H1 (cell line): Measurements from ENCODE around the gene RINT1. TPM values are rescaled to one million over a fixed set of nuclear protein-coding genes. Genes with fewer than 3 reads are reported as not detected.

ENCODE experiments used
- CTCF ChIA-PET: fragments of 300-600 bp; sonication (Branson Sonifier 250); formaldehyde crosslinking; loops from one replicate; lab custom pipeline; 2021; ENCODE audit not compliant: partially characterized antibody; lab: Charles Lee
- POLR2A ChIA-PET: fragments of 300-600 bp; sonication (Branson Sonifier 250); formaldehyde crosslinking; loops from one replicate; lab custom pipeline; 2021; ENCODE audit warnings: inconsistent platforms; ENCODE audit not compliant: partially characterized antibody; lab: Charles Lee
- DNase-seq, 2 experiments: peaks; one replicate each; pipeline versions ENCODE4 v3.0.0 to v3.0.0-alpha.2; 2010 to 2022; ENCODE audit warnings: low spot score in 2 of 2, low read depth in 1 of 2, mixed read lengths in 1 of 2
- FAIRE-seq: peaks from 2 replicates; lab custom pipeline; 2011; peaks lifted over from hg19 to GRCh38; lab: Jason Lieb, UNC
- H2AFZ ChIP-seq: 2 replicates; pipeline ENCODE4 v1.8.1; 2012; ENCODE audit warnings: low read length, inconsistent platforms
- H2AK5ac ChIP-seq: 2 replicates; pipeline ENCODE4 v1.6.1; 2013; ENCODE audit warnings: low read depth, low read length
- H2BK120ac ChIP-seq: replicated peaks from 2 replicates; pipeline ENCODE3; 2013; ENCODE audit warnings: low read depth, low read length, inconsistent platforms
- H2BK12ac ChIP-seq: 2 replicates; pipeline ENCODE4 v1.6.1; 2013; ENCODE audit warnings: low read depth, low read length
- H2BK15ac ChIP-seq: 2 replicates; pipeline ENCODE4 v1.6.1; 2013; ENCODE audit warnings: low read length
- H2BK20ac ChIP-seq: 2 replicates; pipeline ENCODE4 v1.6.1; 2013; ENCODE audit warnings: low read length
- H2BK5ac ChIP-seq: 2 replicates; pipeline ENCODE4 v1.6.1; 2013; ENCODE audit warnings: low read depth, low read length
- H3K14ac ChIP-seq: 2 replicates; pipeline ENCODE4 v1.6.1; 2013; ENCODE audit warnings: inconsistent platforms; ENCODE audit not compliant: insufficient read length
- H3K18ac ChIP-seq: 2 replicates; pipeline ENCODE4 v1.6.1; 2013; ENCODE audit warnings: low read length; ENCODE audit errors: extremely low read depth
- H3K23ac ChIP-seq: 2 replicates; pipeline ENCODE4 v1.6.1; 2013; ENCODE audit warnings: inconsistent platforms; ENCODE audit not compliant: insufficient read length
- H3K23me2 ChIP-seq: 2 replicates; pipeline ENCODE4 v1.6.1; 2013; ENCODE audit warnings: low read depth, low read length
- H3K27ac ChIP-seq: 2 replicates; pipeline ENCODE4 v1.6.1; 2011; ENCODE audit warnings: low read depth, low read length, inconsistent platforms
- H3K27me3 ChIP-seq, 4 experiments: replicated peaks in 1 of 4; 1 replicate in 1 of 4; 2 replicates in 3 of 4; pipeline versions ENCODE4 v1.6.1 to v1.8.1; 2011 to 2013; ENCODE audit warnings: low read length in 3 of 4, mild to moderate bottlenecking in 3 of 4, inconsistent platforms in 2 of 4, mixed read lengths in 2 of 4, moderate library complexity in 1 of 4; ENCODE audit not compliant: control insufficient read depth in 3 of 4, insufficient read depth in 3 of 4; ENCODE audit errors: extremely low read depth in 1 of 4
- H3K36me3 ChIP-seq, 4 experiments: 2 replicates each; pipeline versions ENCODE4 v1.6.1 to v1.8.1; 2011 to 2013; ENCODE audit warnings: mild to moderate bottlenecking in 4 of 4, low read length in 3 of 4, moderate library complexity in 2 of 4, control low read depth in 1 of 4, inconsistent platforms in 1 of 4; ENCODE audit not compliant: insufficient read depth in 4 of 4, control insufficient read depth in 2 of 4
- H3K4ac ChIP-seq: replicated peaks from 2 replicates; pipeline ENCODE3; 2013; ENCODE audit warnings: low read length, low read depth, mixed read lengths, inconsistent platforms; ENCODE audit not compliant: insufficient read length
- H3K4me1 ChIP-seq, 4 experiments: replicated peaks in 1 of 4; 1 replicate in 1 of 4; 2 replicates in 3 of 4; pipeline versions ENCODE4 v1.6.1 to v1.8.1; 2011 to 2013; ENCODE audit warnings: low read length in 3 of 4, inconsistent platforms in 2 of 4, mixed read lengths in 1 of 4; ENCODE audit not compliant: insufficient read depth in 4 of 4, control insufficient read depth in 3 of 4
- H3K4me2 ChIP-seq, 2 experiments: 2 replicates each; pipeline versions ENCODE4 v1.6.1 to v1.8.1; 2011 to 2013; ENCODE audit warnings: low read depth in 2 of 2, low read length in 2 of 2, control low read depth in 1 of 2, inconsistent platforms in 1 of 2, mild to moderate bottlenecking in 1 of 2; ENCODE audit not compliant: insufficient read depth in 1 of 2
- H3K4me3 ChIP-seq, 4 experiments: fragments of 200-600, 300-600 bp in 1 of 4; sonication (generic), shearing (Covaris generic), sonication (Bioruptor Twin) in 1 of 4; 2 replicates each; pipeline versions ENCODE4 v1.5.1 to v1.8.1; 2011 to 2016; ENCODE audit warnings: low read length in 4 of 4, low read depth in 3 of 4, control low read depth in 2 of 4, inconsistent platforms in 2 of 4, mild to moderate bottlenecking in 2 of 4, mixed read lengths in 1 of 4, moderate library complexity in 1 of 4; ENCODE audit not compliant: insufficient read depth in 2 of 4; ENCODE audit errors: extremely low read depth in 1 of 4
- H3K56ac ChIP-seq: replicated peaks from 2 replicates; pipeline ENCODE3; 2013; ENCODE audit warnings: low read depth, mild to moderate bottlenecking, mixed read lengths, low read length, inconsistent platforms; ENCODE audit not compliant: insufficient read length
- H3K79me1 ChIP-seq: 2 replicates; pipeline ENCODE4 v1.6.1; 2013; ENCODE audit warnings: low read depth, low read length, control low read depth
- H3K79me2 ChIP-seq, 2 experiments: 2 replicates each; pipeline versions ENCODE4 v1.6.1 to v1.8.1; 2012 to 2013; ENCODE audit warnings: low read length in 2 of 2, mild to moderate bottlenecking in 2 of 2, inconsistent platforms in 1 of 2; ENCODE audit not compliant: insufficient read depth in 2 of 2, control insufficient read depth in 1 of 2
- H3K9ac ChIP-seq, 4 experiments: replicated peaks in 1 of 4; 1 replicate in 1 of 4; 2 replicates in 3 of 4; pipeline versions ENCODE4 v1.6.1 to v1.8.1; 2011 to 2013; ENCODE audit warnings: low read depth in 3 of 4, low read length in 3 of 4, control low read depth in 2 of 4, mild to moderate bottlenecking in 2 of 4, moderate library complexity in 2 of 4, inconsistent platforms in 1 of 4; ENCODE audit errors: extremely low read depth in 1 of 4
- H3K9me3 ChIP-seq, 2 experiments: 2 replicates each; pipeline versions ENCODE4 v1.6.1 to v1.8.1; 2012 to 2013; ENCODE audit warnings: mild to moderate bottlenecking in 2 of 2, moderate library complexity in 2 of 2, control low read depth in 1 of 2, inconsistent platforms in 1 of 2, low read depth in 1 of 2, low read length in 1 of 2, mixed read lengths in 1 of 2; ENCODE audit not compliant: insufficient read depth in 2 of 2
- H4K20me1 ChIP-seq, 2 experiments: replicated peaks in 1 of 2; 2 replicates each; pipeline versions ENCODE3 to v1.8.1; 2011 to 2013; ENCODE audit warnings: inconsistent platforms in 2 of 2, low read length in 2 of 2, mild to moderate bottlenecking in 1 of 2; ENCODE audit not compliant: insufficient read depth in 2 of 2, control insufficient read depth in 1 of 2
- H4K5ac ChIP-seq: 2 replicates; pipeline ENCODE4 v1.6.1; 2013; ENCODE audit warnings: low read length, low read depth, mixed read lengths, inconsistent platforms; ENCODE audit not compliant: insufficient read length
- H4K8ac ChIP-seq: 2 replicates; pipeline ENCODE4 v1.8.0; 2013; ENCODE audit warnings: mild to moderate bottlenecking, moderate library complexity, low read length, inconsistent platforms; ENCODE audit not compliant: insufficient read depth; ENCODE audit errors: extremely low read depth
- H4K91ac ChIP-seq: replicated peaks from 2 replicates; pipeline ENCODE3; 2013; ENCODE audit warnings: low read length, mixed read lengths, inconsistent platforms; ENCODE audit not compliant: insufficient read length
- ASH2L ChIP-seq: fragments of 200-600, 300-600 bp; sonication (generic); IDR thresholded peaks from one replicate; pipeline ENCODE4 v1.7.1; 2017; ENCODE audit warnings: low read length
- CBX8 ChIP-seq: fragments of 300-800, 300-1000 bp; sonication (generic); IDR thresholded peaks from 2 replicates; pipeline ENCODE4 v1.7.1; 2016; ENCODE audit warnings: low read depth, low read length, borderline replicate concordance
- GTF2F1 ChIP-seq: IDR thresholded peaks from 2 replicates; pipeline ENCODE4 v1.6.1; 2012; ENCODE audit warnings: low read depth, low read length, improper control_type of control experiment, borderline replicate concordance
- KDM1A ChIP-seq: fragments of 200-600, 300-600 bp; sonication (generic); IDR thresholded peaks from 2 replicates; pipeline ENCODE4 v1.7.1; 2016; ENCODE audit warnings: mild to moderate bottlenecking, low read length, borderline replicate concordance
- MAFK ChIP-seq: IDR thresholded peaks from 2 replicates; pipeline ENCODE4 v1.6.1; 2012; ENCODE audit warnings: low read depth, mild to moderate bottlenecking, improper control_type of control experiment, low read length
- NANOG ChIP-seq: IDR thresholded peaks from 2 replicates; pipeline ENCODE4 v1.6.1; 2011; ENCODE audit warnings: low read length, low read depth, mild to moderate bottlenecking, inconsistent platforms; ENCODE audit not compliant: insufficient read depth, poor library complexity, severe bottlenecking
- NRF1 ChIP-seq: IDR thresholded peaks from 2 replicates; pipeline ENCODE4 v1.6.1; 2011; ENCODE audit warnings: mild to moderate bottlenecking, low read depth, low read length, improper control_type of control experiment
- RFX5 ChIP-seq: IDR thresholded peaks from 2 replicates; pipeline ENCODE4 v1.6.1; 2011; ENCODE audit warnings: low read depth, low read length, improper control_type of control experiment, borderline replicate concordance
- SIX5 ChIP-seq: IDR thresholded peaks from 2 replicates; pipeline ENCODE4 v1.6.1; 2011; ENCODE audit warnings: mild to moderate bottlenecking, low read depth, low read length
- SP1 ChIP-seq: IDR thresholded peaks from 2 replicates; pipeline ENCODE4 v1.6.1; 2011; ENCODE audit warnings: low read depth, low read length
- ZNF274 ChIP-seq: IDR thresholded peaks from 2 replicates; pipeline ENCODE4 v1.7.0; 2012; ENCODE audit warnings: low read length, borderline replicate concordance; ENCODE audit errors: extremely low read depth
- WGBS, 2 experiments: shearing (Covaris generic) in 1 of 2; methylation state at CpG; one replicate each; pipeline versions ENCODE4 v1.1.6 to v1.1.7; 2013 to 2015; ENCODE audit warnings: low lambda C conversion rate in 2 of 2, mixed read lengths in 2 of 2, inconsistent platforms in 1 of 2, low coverage in 1 of 2, missing lambda C conversion rate in 1 of 2; ENCODE audit not compliant: insufficient replicate concordance in 2 of 2, insufficient coverage in 1 of 2, insufficient read length in 1 of 2; ENCODE audit errors: extremely low coverage in 1 of 2, missing lambda C conversion rate in 1 of 2; 5-methylcytosine and 5-hydroxymethylcytosine counted together
- polyA plus RNA-seq, 7 experiments: library from polyadenylated mRNA; depleted of rRNA in 3 of 7; stranded (reverse) in 5 of 7; unstranded in 2 of 7; fragments of >200 nt in 5 of 7; fragments of 200-250 nt in 2 of 7; gene quantifications; 1 replicate in 5 of 7; 2 replicates in 1 of 7; 4 replicates in 1 of 7; pipeline versions ENCODE4 v1.2.1 to v1.2.3, GENCODE V29; 2011 to 2013; ENCODE audit warnings: missing spikeins in 2 of 7, mixed read lengths in 2 of 7
- total RNA-seq: library from RNA; stranded (reverse); fragmentation: NEBNext Ultra II Directional; extraction: Animal tissue kit (Norgen Biotek cat#: 25700); gene quantifications from 2 replicates; pipeline ENCODE4 v1.2.1, GENCODE V29; 2021

Gene RINT1
- total and polyA plus RNA-seq, 2 of the 8 experiments (the other 6 are each of a cell fraction or from before 2014, with no cell fraction given) = 7.8 to 21.8 TPM

DNA sequence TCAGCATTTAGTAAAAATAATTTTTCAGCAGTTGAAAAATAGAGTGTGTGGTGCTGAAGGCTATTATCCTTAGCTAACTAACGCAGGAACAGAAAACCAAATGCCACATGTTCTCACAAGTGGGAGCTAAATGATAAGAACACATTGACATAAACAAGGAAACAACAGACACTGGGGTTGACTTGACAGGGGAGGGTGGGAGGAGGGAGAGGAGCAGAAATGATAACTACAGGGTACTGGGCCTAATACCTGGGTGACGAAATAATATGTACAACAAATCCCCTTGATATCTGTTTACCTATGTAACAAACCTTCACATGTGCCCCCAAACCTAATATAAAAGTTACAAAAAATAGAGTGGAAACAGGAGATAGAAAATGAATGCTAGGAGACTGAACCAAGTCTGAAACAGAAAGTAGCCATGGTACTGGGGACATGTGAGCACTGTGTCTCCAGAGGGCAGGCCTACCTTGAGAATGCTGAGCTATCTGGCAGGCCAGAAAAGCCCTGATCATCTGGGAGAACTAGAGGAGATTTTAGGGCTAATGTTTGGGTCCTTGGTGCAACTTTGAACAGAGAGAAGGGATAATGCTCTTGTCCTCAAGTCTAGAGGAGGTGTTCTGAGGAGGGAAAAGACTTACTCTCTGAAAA lies 54.0 kb downstream of the RINT1 start:
- Histone ChIP-seq H2AK5ac (no peak overlapping the region), H3K9ac (no peak overlapping the region)
- no peak for TF ChIP-seq SP1
- TF ChIP-seq SIX5 = no peak
- TF ChIP-seq RFX5 = no peak
- TF ChIP-seq GTF2F1 = no peak
- TF ChIP-seq CBX8 = no peak
- TF ChIP-seq KDM1A = no peak
- TF ChIP-seq MAFK = no peak
- TF ChIP-seq NANOG = no peak
- no peak for TF ChIP-seq ASH2L
- no peak for TF ChIP-seq ZNF274
- TF ChIP-seq NRF1 = no peak
- TF ChIP-seq, all 59 proteins: peak for 0
- Histone ChIP-seq H3K56ac (no peak overlapping the region), H4K8ac (no peak overlapping the region), H3K4me1 (peaks cover 0 to 2% (median 1%) of the 10 kb centered on the region in 4 experiments; a peak in 3 of 7 replicates), H3K23ac (no peak overlapping the region), H2BK12ac (no peak overlapping the region), H3K23me2 (peaks cover 3% of the 10 kb centered on the region; the same call in 1 of the 2 replicates), H3K14ac (no peak overlapping the region), H2AFZ (no peak overlapping the region), H3K27me3 (no peaks in the 10 kb centered on the region), H2BK20ac (no peak overlapping the region), H3K4me2 (no peak overlapping the region), H3K36me3 (no peaks in the 10 kb centered on the region), H4K5ac (no peak overlapping the region), H3K4me3 (no peak overlapping the region), H3K79me1 (no peaks in the 10 kb centered on the region), H3K18ac (no peak overlapping the region), H4K20me1 (no peaks in the 10 kb centered on the region), H3K27ac (no peak overlapping the region), H3K4ac (no peak overlapping the region), H2BK15ac (no peak overlapping the region), H3K79me2 (no peaks in the 10 kb centered on the region), H2BK5ac (no peak overlapping the region), H2BK120ac (no peak overlapping the region), H4K91ac (no peak overlapping the region), H3K9me3 (peaks cover 3% of the 10 kb centered on the region in 2 experiments; a peak in 1 of 4 replicates)
- no peak for FAIRE-seq
- WGBS, 2 experiments = 78% methylated on average over 2 of the region's 2 CpGs; no CpG with 5 or more reads in 1 of the 2 experiments
- no peak for DNase-seq
- CTCF ChIA-PET = interaction anchor here (1.0 to 1.8 kb wide), 5 partner anchors 14 to 455 kb away, joined by 3 to 5 read pairs (median 4); partner anchors contain the start of gene RINT1
- POLR2A ChIA-PET = interaction anchor here (0.6 to 1.5 kb wide), 5 partner anchors 9 to 563 kb away, joined by 3 read pairs; partner anchors contain the start of gene RINT1
